ENCODE measurements around the gene SLC1A1. TPM values are rescaled to one million over a fixed set of nuclear protein-coding genes. Genes with fewer than 3 reads are reported as not detected.

The SLC1A1 gene
- polyA plus RNA-seq, 1 donor from 2014 or later: not detected

GRCh38 chr9:4618700-4619099, 128.4 kb downstream of the SLC1A1 start:
- Mint-ChIP-seq H3K4me1 (peaks cover 0 to 4% (median 0%) of the 10 kb centered on the region in 3 donors), H3K9me3 (no peaks in the 10 kb centered on the region), H3K4me3 (no peak overlapping the region), H3K27me3 (peaks cover 6% of the 10 kb centered on the region), H3K36me3 (no peaks in the 10 kb centered on the region), H3K27ac (no peak overlapping the region)

GRCh38 chr9:4620057-4620765, 129.9 kb downstream of the SLC1A1 start:
- peak overlapping the region in 1 of 3 donors; percentile 32 for H3K27ac Mint-ChIP-seq
- no peak overlapping the region for H3K4me3 Mint-ChIP-seq
- H3K36me3 Mint-ChIP-seq: no peaks in the 10 kb centered on the region
- peaks cover 6% of the 10 kb centered on the region for H3K27me3 Mint-ChIP-seq
- peaks cover 0 to 4% (median 0%) of the 10 kb centered on the region in 3 donors for H3K4me1 Mint-ChIP-seq
- H3K9me3 Mint-ChIP-seq: no peaks in the 10 kb centered on the region

GRCh38 chr9:4620881-4621555, 130.8 kb downstream of the SLC1A1 start:
- Mint-ChIP-seq H3K27ac (peak overlapping the region in 1 of 3 donors; percentile 32), H3K4me3 (no peak overlapping the region), H3K4me1 (peaks cover 0 to 4% (median 0%) of the 10 kb centered on the region in 3 donors), H3K36me3 (no peaks in the 10 kb centered on the region), H3K9me3 (no peaks in the 10 kb centered on the region), H3K27me3 (peaks cover 6% of the 10 kb centered on the region)

- H3K27me3 Mint-ChIP-seq: peaks cover 6% of the 10 kb centered on the region
- H3K4me1 Mint-ChIP-seq: peaks cover 0 to 4% (median 0%) of the 10 kb centered on the region in 3 donors
- no peak overlapping the region for H3K27ac Mint-ChIP-seq
- peak overlapping the region in 1 of 4 donors; percentile 27 for H3K4me3 Mint-ChIP-seq
- no peaks in the 10 kb centered on the region for H3K9me3 Mint-ChIP-seq
- H3K36me3 Mint-ChIP-seq: no peaks in the 10 kb centered on the region
Observed at GRCh38 chr9:4622016-4622415, 131.7 kb downstream of the SLC1A1 start.

GRCh38 chr9:4630836-4631235, 140.6 kb downstream of the SLC1A1 start:
- no peaks in the 10 kb centered on the region for H3K9me3 Mint-ChIP-seq
- H3K36me3 Mint-ChIP-seq: no peaks in the 10 kb centered on the region
- no peak overlapping the region for H3K27ac Mint-ChIP-seq

More at GRCh38 chr9:4630836-4631235, 140.6 kb downstream of the SLC1A1 start:
- no peaks in the 10 kb centered on the region for H3K27me3 Mint-ChIP-seq
- H3K4me1 Mint-ChIP-seq: no peaks in the 10 kb centered on the region
- H3K4me3 Mint-ChIP-seq: no peak overlapping the region

Other genes with a start within 250 kb of the SLC1A1 start
- not detected for gene GLIS3, start 190.4 kb upstream of the SLC1A1 start, polyA plus RNA-seq
- 2.2 TPM for gene PLPP6, start 171.8 kb downstream of the SLC1A1 start, polyA plus RNA-seq
- gene SPATA6L, start 176.0 kb downstream of the SLC1A1 start, polyA plus RNA-seq: not detected
- gene CDC37L1, start 189.1 kb downstream of the SLC1A1 start, polyA plus RNA-seq: 13.4 TPM

Data from IgD-negative memory B cell (primary cell).